Endothelial cell of umbilical vein (primary cell): ENCODE data around the gene ILKAP. TPM values are rescaled to one million over a fixed set of nuclear protein-coding genes. Genes with fewer than 3 reads are reported as not detected.

ENCODE experiments used
- BruUV-seq: library from RNA; stranded (reverse); fragments of 400-500 nt; replicated peaks from 2 replicates; lab custom pipeline; 2021; lab: Mats Ljungman, UMichigan
- CTCF ChIA-PET: fragments of 300-600, 350-600 bp; sonication (Branson Sonifier 250); formaldehyde crosslinking; loops from one replicate; lab custom pipeline; 2021; ENCODE audit warnings: antibody characterized with exemption, inconsistent platforms; lab: Charles Lee
- POLR2A ChIA-PET: fragments of 300-600, 350-600 bp; sonication (Branson Sonifier 250); formaldehyde crosslinking; loops from one replicate; lab custom pipeline; 2021; ENCODE audit warnings: antibody characterized with exemption, inconsistent platforms; lab: Charles Lee
- DNase-seq: peaks from one replicate; pipeline ENCODE4 v3.0.0-alpha.2; 2011; ENCODE audit warnings: low read depth, low spot score
- FAIRE-seq: peaks from 2 replicates; lab custom pipeline; 2011; peaks lifted over from hg19 to GRCh38; lab: Jason Lieb, UNC
- H2AFZ ChIP-seq: 2 replicates; pipeline ENCODE4 v1.6.0; 2012; ENCODE audit warnings: low read depth, low read length, control low read depth, inconsistent platforms
- H3K27ac ChIP-seq: 2 replicates; pipeline ENCODE4 v1.5.1; 2011; ENCODE audit warnings: low read depth, mild to moderate bottlenecking, control low read depth, low read length, moderate library complexity; ENCODE audit not compliant: insufficient read depth
- H3K27me3 ChIP-seq, 2 experiments: 2 replicates each; pipeline versions ENCODE4 v1.6.0 to v1.6.1; 2011; ENCODE audit warnings: low read length in 2 of 2, mixed read lengths in 1 of 2; ENCODE audit not compliant: control insufficient read depth in 2 of 2, insufficient read depth in 2 of 2
- H3K36me3 ChIP-seq, 2 experiments: 2 replicates in 1 of 2; 3 replicates in 1 of 2; pipeline ENCODE4 v1.5.1; 2011; ENCODE audit warnings: low read length in 2 of 2, mild to moderate bottlenecking in 1 of 2, moderate library complexity in 1 of 2; ENCODE audit not compliant: control insufficient read depth in 2 of 2, insufficient read depth in 2 of 2; ENCODE audit errors: extremely low read depth in 1 of 2
- H3K4me1 ChIP-seq: 3 replicates; pipeline ENCODE4 v1.5.1; 2011; ENCODE audit warnings: mild to moderate bottlenecking, low read length; ENCODE audit not compliant: control insufficient read depth, insufficient read depth; ENCODE audit errors: extremely low read depth
- H3K4me2 ChIP-seq: 2 replicates; pipeline ENCODE4 v1.6.1; 2011; ENCODE audit warnings: low read length, control low read depth, mixed read lengths; ENCODE audit not compliant: insufficient read depth
- H3K4me3 ChIP-seq, 3 experiments: fragments of 200-600 bp in 1 of 3; sonication (generic), shearing (Covaris generic) in 1 of 3; replicated peaks in 1 of 3; 2 replicates each; pipeline ENCODE4 v1.5.1; 2011 to 2016; ENCODE audit warnings: control low read depth in 3 of 3, low read length in 3 of 3, mild to moderate bottlenecking in 2 of 3, inconsistent platforms in 1 of 3, low read depth in 1 of 3, moderate library complexity in 1 of 3; ENCODE audit not compliant: insufficient read depth in 1 of 3
- H3K79me2 ChIP-seq: 2 replicates; pipeline ENCODE4 v1.6.0; 2012; ENCODE audit warnings: low read length, inconsistent platforms; ENCODE audit not compliant: control insufficient read depth, insufficient read depth
- H3K9ac ChIP-seq: replicated peaks from 2 replicates; pipeline ENCODE3; 2011; ENCODE audit warnings: low read length, control low read depth; ENCODE audit not compliant: insufficient read depth; ENCODE audit errors: extremely low read depth
- H3K9me1 ChIP-seq: replicated peaks from 3 replicates; pipeline ENCODE4 v1.6.0; 2011; ENCODE audit warnings: mild to moderate bottlenecking, low read length; ENCODE audit not compliant: control insufficient read depth, insufficient read depth; ENCODE audit errors: extremely low read depth
- H3K9me3 ChIP-seq: replicated peaks from 2 replicates; pipeline ENCODE4 v1.5.1; 2012; ENCODE audit warnings: low read length, inconsistent platforms; ENCODE audit not compliant: control insufficient read depth, insufficient read depth
- H4K20me1 ChIP-seq: replicated peaks from 2 replicates; pipeline ENCODE3; 2011; ENCODE audit warnings: mild to moderate bottlenecking, low read length; ENCODE audit not compliant: control insufficient read depth, insufficient read depth; ENCODE audit errors: extremely low read depth
- CTCF ChIP-seq, 2 donors: IDR thresholded peaks; 1 replicate in 1 of 2; 2 replicates in 1 of 2; pipeline ENCODE4 v1.5.1; 2011; ENCODE audit warnings: low read length in 2 of 2, mild to moderate bottlenecking in 2 of 2, moderate library complexity in 2 of 2, control low read depth in 1 of 2, inconsistent platforms in 1 of 2, low read depth in 1 of 2; ENCODE audit not compliant: insufficient read depth in 1 of 2; ENCODE audit errors: extremely low read depth in 1 of 2
- EZH2 ChIP-seq: IDR thresholded peaks from 2 replicates; pipeline ENCODE4 v1.6.1; 2012; ENCODE audit warnings: borderline replicate concordance, low read depth, mild to moderate bottlenecking, moderate library complexity, low read length, inconsistent platforms; ENCODE audit not compliant: severe bottlenecking
- FOS ChIP-seq: IDR thresholded peaks from 2 replicates; pipeline ENCODE4 v1.6.1; 2011; ENCODE audit warnings: mild to moderate bottlenecking, low read length, moderate library complexity, borderline replicate concordance; ENCODE audit not compliant: insufficient read depth
- GATA2 ChIP-seq: IDR thresholded peaks from 2 replicates; pipeline ENCODE4 v1.7.0; 2011; ENCODE audit warnings: low read depth, mild to moderate bottlenecking, moderate library complexity, mixed read lengths, low read length; ENCODE audit not compliant: insufficient read length, insufficient read depth
- JUN ChIP-seq: IDR thresholded peaks from 2 replicates; pipeline ENCODE4 v1.6.1; 2011; ENCODE audit warnings: borderline replicate concordance, low read depth; ENCODE audit not compliant: insufficient read length, insufficient read depth
- MYC ChIP-seq: IDR thresholded peaks from one replicate; pipeline ENCODE4 v1.6.1; 2011; ENCODE audit warnings: mild to moderate bottlenecking, low read depth, low read length
- POLR2A ChIP-seq: IDR thresholded peaks from 2 replicates; pipeline ENCODE4 v1.6.1; 2012; ENCODE audit warnings: low read depth, mild to moderate bottlenecking, control low read depth, low read length
- POLR2AphosphoS5 ChIP-seq: IDR thresholded peaks from 2 replicates; pipeline ENCODE4 v1.6.1; 2012; ENCODE audit warnings: low read depth, mild to moderate bottlenecking, control low read depth, low read length, moderate library complexity; ENCODE audit not compliant: insufficient read depth
- dilution Hi-C: fragments of 300-500 bp; cut with MboI; formaldehyde crosslinking; loops from one replicate; pipeline ENCODE4 v1.15.0; 2019; ENCODE audit warnings: low sequenced_read_pairs; ENCODE audit not compliant: extremely low pct_ligation_motif_present
- intact Hi-C: fragments of 100-400 bp; cut with micrococcal nuclease; formaldehyde crosslinking; loops from one replicate; pipeline ENCODE4 v1.10.0; 2022
- polyA plus RNA-seq, 4 experiments: library from polyadenylated mRNA; depleted of rRNA in 3 of 4; stranded (reverse) in 3 of 4; unstranded in 1 of 4; fragments of >200 nt; gene quantifications; 2 replicates each; pipeline versions ENCODE4 v1.2.1 to v1.2.3, GENCODE V29; 2011 to 2012; ENCODE audit warnings: missing spikeins in 1 of 4
- total RNA-seq: library from RNA; stranded (reverse); gene quantifications from 2 replicates; pipeline ENCODE4 v1.2.3, GENCODE V29; 2021
- TF ChIP-seq, protein P1 (sequence below): IDR thresholded peaks from 2 replicates; pipeline ENCODE4 v1.6.1; 2011; ENCODE audit not compliant: insufficient read depth, insufficient read length

ILKAP gene
- total and polyA plus RNA-seq, 2 donors (not counting 3 experiments of a cell fraction or from before 2014, with no cell fraction given) = 49.2 to 49.8 TPM

DNA sequence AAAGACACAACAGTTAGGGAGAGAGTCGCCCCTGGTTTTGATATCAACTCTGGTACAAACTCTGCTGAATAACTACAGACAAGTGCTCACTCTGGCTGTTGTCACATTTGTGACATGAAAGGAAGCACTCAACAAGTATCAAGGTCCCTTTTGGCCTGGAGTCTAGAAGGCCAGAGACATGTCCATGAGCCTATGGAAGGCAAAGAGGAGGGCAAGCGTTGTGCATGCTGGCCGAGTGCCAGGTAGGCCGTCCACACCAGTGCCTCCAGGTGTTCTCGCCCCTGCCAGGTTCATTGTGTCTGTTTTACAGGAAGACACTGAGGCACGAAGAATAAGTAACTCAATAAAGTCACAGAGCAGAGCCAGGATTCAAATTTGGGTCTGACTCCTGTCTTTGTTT lies 21.1 kb downstream of the ILKAP start:
- Histone ChIP-seq H4K20me1 (no peaks in the 10 kb centered on the region), H3K9me1 (no peaks in the 10 kb centered on the region), H2AFZ (no peak overlapping the region), H3K9ac (no peak overlapping the region), H3K9me3 (no peaks in the 10 kb centered on the region), H3K27me3 (no peaks in the 10 kb centered on the region), H3K4me3 (no peak overlapping the region), H3K4me1 (no peaks in the 10 kb centered on the region), H3K79me2 (no peaks in the 10 kb centered on the region), H3K4me2 (no peak overlapping the region), H3K36me3 (peaks cover 16 to 46% of the 10 kb centered on the region in 2 experiments), H3K27ac (no peak overlapping the region)
- BruUV-seq = no TSS peak
- POLR2A ChIA-PET = no interaction called here
- intact Hi-C loops = no loop called here
- CTCF ChIA-PET = no interaction called here
- FAIRE-seq (no peak), DNase-seq (no peak)
- dilution Hi-C loops = no loop called here
- TF ChIP-seq GATA2 = no peak
- no peak for TF ChIP-seq EZH2
- no peak for TF ChIP-seq JUN
- no peak for TF ChIP-seq POLR2A
- no peak for TF ChIP-seq POLR2AphosphoS5
- TF ChIP-seq MYC = no peak
- TF ChIP-seq, protein P1, sequence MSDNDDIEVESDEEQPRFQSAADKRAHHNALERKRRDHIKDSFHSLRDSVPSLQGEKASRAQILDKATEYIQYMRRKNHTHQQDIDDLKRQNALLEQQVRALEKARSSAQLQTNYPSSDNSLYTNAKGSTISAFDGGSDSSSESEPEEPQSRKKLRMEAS = no peak
- TF ChIP-seq FOS = no peak
- TF ChIP-seq CTCF (IDR thresholded peaks at IDR 0.05; ENCODE audit: extremely low read depth in 1 of 2, insufficient read depth in 1 of 2, low read depth in 1 of 2, low read length in 2 of 2) = no peak
